Esophagus muscularis mucosa (tissue), 4 donors: ENCODE data around the gene AADACL4.

ENCODE experiments used
- CTCF ChIP-seq, 3 experiments: fragments of 200-600 bp in 2 of 3; fragments of 450-650 bp in 1 of 3; sonication (generic) in 2 of 3; IDR thresholded peaks; one replicate each; pipeline ENCODE4 v1.5.1; 2017 to 2019; ENCODE audit warnings: antibody characterized with exemption in 3 of 3, mild to moderate bottlenecking in 2 of 3, moderate library complexity in 1 of 3
- EP300 ChIP-seq: sonication (generic); formaldehyde crosslinking; IDR thresholded peaks from one replicate; pipeline ENCODE4 v1.6.1; 2017; ENCODE audit warnings: antibody characterized with exemption
- POLR2A ChIP-seq: fragments of 450-650 bp; IDR thresholded peaks from one replicate; pipeline ENCODE4 v1.6.1; 2017; ENCODE audit warnings: antibody characterized with exemption, moderate library complexity, mild to moderate bottlenecking, low read depth
- POLR2AphosphoS5 ChIP-seq, 2 donors: sonication (generic); formaldehyde crosslinking; IDR thresholded peaks; one replicate each; pipeline ENCODE4 v1.6.1; 2017; ENCODE audit warnings: antibody characterized with exemption in 2 of 2

GRCh38 chr1:12594490-12594889 lies 49.4 kb upstream of the AADACL4 start:
- TF ChIP-seq CTCF (IDR thresholded peaks at IDR 0.05) (peak in 1 of 3 experiments; percentile 5), POLR2A (no peak), EP300 (no peak), POLR2AphosphoS5 (IDR thresholded peaks at IDR 0.05) (no peak)
